HG03469 (cell line): ENCODE data around the gene ATAD2B.

ENCODE experiments used
- ATAC-seq: cut with Tn5 transposase; IDR thresholded peaks from one replicate; pipeline ENCODE4 v1.9.1; 2021; ENCODE audit warnings: mild to moderate bottlenecking, moderate library complexity, moderate number of reproducible peaks; ENCODE audit not compliant: unreplicated experiment

ATAD2B gene

GRCh38 chr2:23915327-23915726 is 11.6 kb downstream of the ATAD2B start:
- ATAC-seq = no peak

GRCh38 chr2:23912054-23912453 is 14.9 kb downstream of the ATAD2B start:
- ATAC-seq = no peak

GRCh38 chr2:23905155-23905554 is 21.8 kb downstream of the ATAD2B start:
- no peak for ATAC-seq

- ATAC-seq = no peak
Measured at GRCh38 chr2:23904692-23905091, 22.2 kb downstream of the ATAD2B start.

- ATAC-seq = no peak
Measured at GRCh38 chr2:23904215-23904614, 22.7 kb downstream of the ATAD2B start.

- ATAC-seq = no peak
Measured at GRCh38 chr2:23903034-23903433, 23.9 kb downstream of the ATAD2B start.

- ATAC-seq = no peak
Measured at GRCh38 chr2:23901966-23902846, 24.7 kb downstream of the ATAD2B start.

GRCh38 chr2:23900541-23901322 is 26.2 kb downstream of the ATAD2B start:
- no peak for ATAC-seq

- ATAC-seq = no peak
Measured at GRCh38 chr2:23900133-23900532, 26.8 kb downstream of the ATAD2B start.

- no peak for ATAC-seq
Measured at GRCh38 chr2:23871206-23871605, 55.7 kb downstream of the ATAD2B start.

GRCh38 chr2:23867449-23867848 is 59.5 kb downstream of the ATAD2B start:
- ATAC-seq = no peak

GRCh38 chr2:23862716-23863426 is 64.1 kb downstream of the ATAD2B start:
- no peak for ATAC-seq

GRCh38 chr2:23861952-23862351 is 65.0 kb downstream of the ATAD2B start:
- ATAC-seq = no peak

GRCh38 chr2:23859983-23860382 is 66.9 kb downstream of the ATAD2B start:
- no peak for ATAC-seq

- no peak for ATAC-seq
Measured at GRCh38 chr2:23859234-23859633, 67.7 kb downstream of the ATAD2B start.

GRCh38 chr2:23850564-23851256 is 76.2 kb downstream of the ATAD2B start:
- peak; percentile 68 for ATAC-seq

- no peak for ATAC-seq
Measured at GRCh38 chr2:23844905-23845304, 82.0 kb downstream of the ATAD2B start.

GRCh38 chr2:23843051-23843976 is 83.6 kb downstream of the ATAD2B start:
- ATAC-seq = no peak

- ATAC-seq = no peak
Measured at GRCh38 chr2:23839919-23840578, 86.9 kb downstream of the ATAD2B start.
